ENCODE data around the gene CHST10. TPM values are rescaled to one million over a fixed set of nuclear protein-coding genes. Genes with fewer than 3 reads are reported as not detected.

The CHST10 gene
- total RNA-seq, 1 experiment from 2014 or later, result not detected

- no TSS peak for BruUV-seq (replicated peaks)
- DNase-seq, result no peak
- Histone ChIP-seq H3K36me3 (ENCODE audit: control insufficient read depth, insufficient read depth, low read length) (no peaks in the 10 kb centered on the region), H3K4me3 (ENCODE audit: low read depth, low read length) (no peak overlapping the region), H3K27me3 (replicated peaks; ENCODE audit: control insufficient read depth, insufficient read depth, low read length) (peaks cover 1% of the 10 kb centered on the region; the same call in 1 of the 2 replicates), H3K4me1 (no peaks in the 10 kb centered on the region), H3K9me3 (no peaks in the 10 kb centered on the region)
- H3K9me3 Mint-ChIP-seq (ENCODE audit: unreplicated experiment), result no peaks in the 10 kb centered on the region
- no peak overlapping the region for H3K27ac Mint-ChIP-seq (ENCODE audit: unreplicated experiment)
- POLR2A ChIA-PET, result no interaction called here
- intact Hi-C loops (cut with micrococcal nuclease; ENCODE audit: unreplicated experiment), result no loop called here
- H3K4me1 Mint-ChIP-seq (ENCODE audit: low read depth, unreplicated experiment), result no peaks in the 10 kb centered on the region
- peaks cover 9% of the 10 kb centered on the region for H3K27me3 Mint-ChIP-seq (ENCODE audit: insufficient read depth, unreplicated experiment)
- H3K4me3 Mint-ChIP-seq (ENCODE audit: unreplicated experiment), result no peak overlapping the region
- TF ChIP-seq CTCF (IDR thresholded peaks at IDR 0.05; ENCODE audit: insufficient read depth in 1 of 2, low read depth in 1 of 2, low read length in 1 of 2, severe bottlenecking in 1 of 2, unreplicated experiment in 1 of 2), result no peak
- no peaks in the 10 kb centered on the region for H3K36me3 Mint-ChIP-seq (ENCODE audit: insufficient read depth, unreplicated experiment)
- CTCF ChIA-PET, result no interaction called here
These were observed 5.6 kb downstream of the CHST10 start for GRCh38 chr2:100411841-100412292.

DNA sequence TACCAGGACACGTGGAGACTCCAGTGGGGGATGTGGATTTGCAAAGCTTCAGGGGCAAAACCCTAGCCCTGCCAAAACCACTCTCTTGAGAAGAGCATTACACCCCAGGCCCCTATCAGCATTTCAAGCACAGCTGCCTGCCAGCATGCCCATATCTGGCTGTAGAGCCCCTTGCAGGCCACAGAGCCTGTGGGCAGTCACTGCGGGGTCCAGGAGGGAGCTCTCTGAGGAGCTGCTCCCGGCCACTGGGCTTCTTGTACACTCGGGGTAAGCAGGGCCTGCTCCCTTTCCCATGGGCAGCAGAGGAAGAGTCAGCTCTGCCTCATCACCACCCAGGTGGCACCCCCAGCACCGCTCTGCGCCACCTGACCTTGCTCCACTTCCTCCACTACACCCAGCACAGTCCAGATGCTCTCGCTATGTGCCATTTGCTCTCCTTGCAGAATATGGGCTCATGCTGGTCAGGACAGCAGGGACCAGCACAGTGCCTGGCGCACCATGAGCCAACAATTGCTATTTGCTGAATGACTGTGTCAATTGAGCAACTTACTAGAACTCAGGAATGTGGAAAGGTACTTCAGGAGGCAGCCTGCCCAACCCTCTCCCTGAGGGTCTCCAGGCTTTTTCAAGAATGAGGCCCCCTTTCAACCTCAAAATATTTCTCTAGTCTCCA, 7.4 kb downstream of the CHST10 start:
- Mint-ChIP-seq H3K4me1 (ENCODE audit: low read depth, unreplicated experiment) (no peaks in the 10 kb centered on the region), H3K36me3 (ENCODE audit: insufficient read depth, unreplicated experiment) (no peaks in the 10 kb centered on the region), H3K27me3 (ENCODE audit: insufficient read depth, unreplicated experiment) (peaks cover 4% of the 10 kb centered on the region), H3K4me3 (ENCODE audit: unreplicated experiment) (no peak overlapping the region), H3K27ac (ENCODE audit: unreplicated experiment) (no peak overlapping the region), H3K9me3 (ENCODE audit: unreplicated experiment) (no peaks in the 10 kb centered on the region)
- intact Hi-C loops (cut with micrococcal nuclease; ENCODE audit: unreplicated experiment), result no loop called here
- DNase-seq, result no peak
- H3K4me3 ChIP-seq (ENCODE audit: low read depth, low read length), result no peak overlapping the region
- H3K4me1 ChIP-seq, result no peaks in the 10 kb centered on the region
- no peak for TF ChIP-seq CTCF (IDR thresholded peaks at IDR 0.05; ENCODE audit: insufficient read depth in 1 of 2, low read depth in 1 of 2, low read length in 1 of 2, severe bottlenecking in 1 of 2, unreplicated experiment in 1 of 2)
- peaks cover 1% of the 10 kb centered on the region; the same call in 1 of the 2 replicates for H3K27me3 ChIP-seq (replicated peaks; ENCODE audit: control insufficient read depth, insufficient read depth, low read length)
- no peaks in the 10 kb centered on the region for H3K9me3 ChIP-seq
- no TSS peak for BruUV-seq (replicated peaks)
- H3K36me3 ChIP-seq (ENCODE audit: control insufficient read depth, insufficient read depth, low read length), result no peaks in the 10 kb centered on the region
- POLR2A ChIA-PET, result no interaction called here
- CTCF ChIA-PET, result no interaction called here

GRCh38 chr2:100409461-100409860, 8.0 kb downstream of the CHST10 start:
- Mint-ChIP-seq H3K36me3 (ENCODE audit: insufficient read depth, unreplicated experiment) (no peaks in the 10 kb centered on the region), H3K4me1 (ENCODE audit: low read depth, unreplicated experiment) (no peaks in the 10 kb centered on the region), H3K9me3 (ENCODE audit: unreplicated experiment) (no peaks in the 10 kb centered on the region), H3K27me3 (ENCODE audit: insufficient read depth, unreplicated experiment) (peaks cover 4% of the 10 kb centered on the region), H3K27ac (ENCODE audit: unreplicated experiment) (no peak overlapping the region), H3K4me3 (ENCODE audit: unreplicated experiment) (no peak overlapping the region)
- no peak for TF ChIP-seq CTCF (IDR thresholded peaks at IDR 0.05; ENCODE audit: insufficient read depth in 1 of 2, low read depth in 1 of 2, low read length in 1 of 2, severe bottlenecking in 1 of 2, unreplicated experiment in 1 of 2)
- no peaks in the 10 kb centered on the region for H3K4me1 ChIP-seq
- no peaks in the 10 kb centered on the region for H3K36me3 ChIP-seq (ENCODE audit: control insufficient read depth, insufficient read depth, low read length)
- H3K9me3 ChIP-seq, result no peaks in the 10 kb centered on the region
- intact Hi-C loops (cut with micrococcal nuclease; ENCODE audit: unreplicated experiment), result no loop called here
- peaks cover 1% of the 10 kb centered on the region; the same call in 1 of the 2 replicates for H3K27me3 ChIP-seq (replicated peaks; ENCODE audit: control insufficient read depth, insufficient read depth, low read length)
- ChIA-PET POLR2A (no interaction called here), CTCF (no interaction called here)
- BruUV-seq (replicated peaks), result no TSS peak
- no peak overlapping the region for H3K4me3 ChIP-seq (ENCODE audit: low read depth, low read length)
- no peak for DNase-seq
